ENCODE data around the gene INTS1. TPM values are rescaled to one million over a fixed set of nuclear protein-coding genes. Genes with fewer than 3 reads are reported as not detected.
A peak's percentile ranks its signal among the peaks of the same experiment; 100 is the strongest.

Gene INTS1
- total RNA-seq, 1 experiment from 2014 or later: 161 TPM

DNA sequence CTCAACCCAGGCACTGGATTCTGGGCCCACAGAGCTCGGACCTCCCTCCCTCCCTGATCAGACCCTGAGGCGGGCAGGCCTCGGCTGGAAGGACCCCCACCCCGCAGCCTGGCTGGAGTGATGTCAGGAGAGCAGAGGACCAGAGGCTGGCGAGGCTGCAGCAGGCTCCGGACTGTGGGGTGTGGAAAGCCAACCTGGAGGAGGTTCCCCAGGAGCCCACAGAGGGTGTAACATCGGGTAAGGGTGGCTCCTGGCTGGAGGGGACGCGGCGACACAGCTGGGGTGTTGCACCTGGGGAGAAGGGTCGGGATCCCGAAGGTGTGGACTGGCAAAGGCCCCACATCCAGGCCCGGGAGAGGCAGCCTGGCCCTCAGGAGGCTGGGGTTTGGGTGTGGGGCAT is 36.0 kb downstream of the INTS1 start (continued):
- TF ChIP-seq, protein P1, sequence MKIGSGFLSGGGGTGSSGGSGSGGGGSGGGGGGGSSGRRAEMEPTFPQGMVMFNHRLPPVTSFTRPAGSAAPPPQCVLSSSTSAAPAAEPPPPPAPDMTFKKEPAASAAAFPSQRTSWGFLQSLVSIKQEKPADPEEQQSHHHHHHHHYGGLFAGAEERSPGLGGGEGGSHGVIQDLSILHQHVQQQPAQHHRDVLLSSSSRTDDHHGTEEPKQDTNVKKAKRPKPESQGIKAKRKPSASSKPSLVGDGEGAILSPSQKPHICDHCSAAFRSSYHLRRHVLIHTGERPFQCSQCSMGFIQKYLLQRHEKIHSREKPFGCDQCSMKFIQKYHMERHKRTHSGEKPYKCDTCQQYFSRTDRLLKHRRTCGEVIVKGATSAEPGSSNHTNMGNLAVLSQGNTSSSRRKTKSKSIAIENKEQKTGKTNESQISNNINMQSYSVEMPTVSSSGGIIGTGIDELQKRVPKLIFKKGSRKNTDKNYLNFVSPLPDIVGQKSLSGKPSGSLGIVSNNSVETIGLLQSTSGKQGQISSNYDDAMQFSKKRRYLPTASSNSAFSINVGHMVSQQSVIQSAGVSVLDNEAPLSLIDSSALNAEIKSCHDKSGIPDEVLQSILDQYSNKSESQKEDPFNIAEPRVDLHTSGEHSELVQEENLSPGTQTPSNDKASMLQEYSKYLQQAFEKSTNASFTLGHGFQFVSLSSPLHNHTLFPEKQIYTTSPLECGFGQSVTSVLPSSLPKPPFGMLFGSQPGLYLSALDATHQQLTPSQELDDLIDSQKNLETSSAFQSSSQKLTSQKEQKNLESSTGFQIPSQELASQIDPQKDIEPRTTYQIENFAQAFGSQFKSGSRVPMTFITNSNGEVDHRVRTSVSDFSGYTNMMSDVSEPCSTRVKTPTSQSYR (CRISPR knock-in tag; IDR thresholded peaks at IDR 0.05): no peak
- no peak for TF ChIP-seq NFATC4 (CRISPR knock-in tag; IDR thresholded peaks at IDR 0.05)

DNA sequence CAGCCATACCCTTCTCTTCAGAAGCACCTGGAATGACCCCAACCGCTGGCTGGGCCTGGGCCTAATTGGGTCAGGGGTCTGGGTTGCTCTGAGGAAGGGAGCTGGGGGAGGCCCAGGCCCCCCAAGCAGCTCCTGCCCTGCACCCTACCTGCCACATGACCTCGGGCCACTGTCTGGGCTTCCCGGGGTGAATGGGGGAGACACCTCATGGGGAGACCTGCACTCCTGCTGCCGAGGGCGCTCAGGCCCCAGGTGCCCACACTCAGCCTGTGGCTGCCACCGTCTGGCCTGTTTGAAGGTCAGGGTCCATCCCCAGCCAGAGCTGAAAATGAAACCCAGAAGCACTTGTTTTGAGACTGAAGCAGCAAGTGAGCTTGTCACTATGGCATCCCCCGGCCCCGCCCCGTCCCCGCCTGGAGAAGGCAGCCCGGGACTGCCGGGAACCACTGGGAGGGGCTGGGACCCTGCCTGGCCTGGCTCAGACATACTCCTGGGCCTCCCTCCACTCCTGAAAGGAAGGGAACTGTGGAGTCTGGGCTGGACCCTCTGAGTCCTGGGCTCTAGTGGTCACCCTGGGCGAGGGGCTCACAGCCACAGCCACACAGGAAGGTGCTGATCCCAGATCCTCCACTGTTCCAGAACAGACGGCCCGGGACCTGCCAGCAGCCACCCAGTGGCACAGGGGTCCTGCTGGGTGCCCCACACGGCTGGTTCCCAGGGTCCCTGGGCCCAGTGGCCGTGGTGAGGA is 37.5 kb downstream of the INTS1 start:
- POLR2A ChIA-PET: no interaction called here
- 0 out of 2 replicates have a peak overlapping the region, but pooled peaks have one; percentile 19 for H3K27ac Mint-ChIP-seq
- H3K9me3 Mint-ChIP-seq: no peaks in the 10 kb centered on the region
- H3K4me3 Mint-ChIP-seq: no peak overlapping the region
- peak; percentile 58 for DNase-seq (ENCODE audit: low spot score)
- CTCF ChIA-PET: interaction anchor here (1.4 kb wide), 1 partner anchor 34 kb away, joined by 7 read pairs; no protein-coding TSS in a partner anchor
- 0 out of 2 replicates have a peak, but pooled peaks cover 4% of the 10 kb centered on the region for H3K4me1 Mint-ChIP-seq
- TF ChIP-seq, protein P2, sequence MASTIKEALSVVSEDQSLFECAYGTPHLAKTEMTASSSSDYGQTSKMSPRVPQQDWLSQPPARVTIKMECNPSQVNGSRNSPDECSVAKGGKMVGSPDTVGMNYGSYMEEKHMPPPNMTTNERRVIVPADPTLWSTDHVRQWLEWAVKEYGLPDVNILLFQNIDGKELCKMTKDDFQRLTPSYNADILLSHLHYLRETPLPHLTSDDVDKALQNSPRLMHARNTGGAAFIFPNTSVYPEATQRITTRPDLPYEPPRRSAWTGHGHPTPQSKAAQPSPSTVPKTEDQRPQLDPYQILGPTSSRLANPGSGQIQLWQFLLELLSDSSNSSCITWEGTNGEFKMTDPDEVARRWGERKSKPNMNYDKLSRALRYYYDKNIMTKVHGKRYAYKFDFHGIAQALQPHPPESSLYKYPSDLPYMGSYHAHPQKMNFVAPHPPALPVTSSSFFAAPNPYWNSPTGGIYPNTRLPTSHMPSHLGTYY (CRISPR knock-in tag; IDR thresholded peaks at IDR 0.05): no peak
- TF ChIP-seq, protein P3, sequence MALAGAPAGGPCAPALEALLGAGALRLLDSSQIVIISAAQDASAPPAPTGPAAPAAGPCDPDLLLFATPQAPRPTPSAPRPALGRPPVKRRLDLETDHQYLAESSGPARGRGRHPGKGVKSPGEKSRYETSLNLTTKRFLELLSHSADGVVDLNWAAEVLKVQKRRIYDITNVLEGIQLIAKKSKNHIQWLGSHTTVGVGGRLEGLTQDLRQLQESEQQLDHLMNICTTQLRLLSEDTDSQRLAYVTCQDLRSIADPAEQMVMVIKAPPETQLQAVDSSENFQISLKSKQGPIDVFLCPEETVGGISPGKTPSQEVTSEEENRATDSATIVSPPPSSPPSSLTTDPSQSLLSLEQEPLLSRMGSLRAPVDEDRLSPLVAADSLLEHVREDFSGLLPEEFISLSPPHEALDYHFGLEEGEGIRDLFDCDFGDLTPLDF (CRISPR knock-in tag; IDR thresholded peaks at IDR 0.05): no peak
- TF ChIP-seq GABPB1 (CRISPR knock-in tag; IDR thresholded peaks at IDR 0.05) (no peak), CREB1 (CRISPR knock-in tag; IDR thresholded peaks at IDR 0.05) (no peak), NR2C2 (CRISPR knock-in tag; IDR thresholded peaks at IDR 0.05) (no peak), ATF1 (CRISPR knock-in tag; IDR thresholded peaks at IDR 0.05) (no peak), SP1 (CRISPR knock-in tag; conservative IDR thresholded peaks at IDR 0.05) (no peak), SMAD4 (CRISPR knock-in tag; IDR thresholded peaks at IDR 0.05) (no peak), ZNF219 (CRISPR knock-in tag; IDR thresholded peaks at IDR 0.05; ENCODE audit: borderline replicate concordance) (no peak)
- TF ChIP-seq, protein P4, sequence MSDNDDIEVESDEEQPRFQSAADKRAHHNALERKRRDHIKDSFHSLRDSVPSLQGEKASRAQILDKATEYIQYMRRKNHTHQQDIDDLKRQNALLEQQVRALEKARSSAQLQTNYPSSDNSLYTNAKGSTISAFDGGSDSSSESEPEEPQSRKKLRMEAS (CRISPR knock-in tag; IDR thresholded peaks at IDR 0.05): no peak
- TF ChIP-seq, protein P5, sequence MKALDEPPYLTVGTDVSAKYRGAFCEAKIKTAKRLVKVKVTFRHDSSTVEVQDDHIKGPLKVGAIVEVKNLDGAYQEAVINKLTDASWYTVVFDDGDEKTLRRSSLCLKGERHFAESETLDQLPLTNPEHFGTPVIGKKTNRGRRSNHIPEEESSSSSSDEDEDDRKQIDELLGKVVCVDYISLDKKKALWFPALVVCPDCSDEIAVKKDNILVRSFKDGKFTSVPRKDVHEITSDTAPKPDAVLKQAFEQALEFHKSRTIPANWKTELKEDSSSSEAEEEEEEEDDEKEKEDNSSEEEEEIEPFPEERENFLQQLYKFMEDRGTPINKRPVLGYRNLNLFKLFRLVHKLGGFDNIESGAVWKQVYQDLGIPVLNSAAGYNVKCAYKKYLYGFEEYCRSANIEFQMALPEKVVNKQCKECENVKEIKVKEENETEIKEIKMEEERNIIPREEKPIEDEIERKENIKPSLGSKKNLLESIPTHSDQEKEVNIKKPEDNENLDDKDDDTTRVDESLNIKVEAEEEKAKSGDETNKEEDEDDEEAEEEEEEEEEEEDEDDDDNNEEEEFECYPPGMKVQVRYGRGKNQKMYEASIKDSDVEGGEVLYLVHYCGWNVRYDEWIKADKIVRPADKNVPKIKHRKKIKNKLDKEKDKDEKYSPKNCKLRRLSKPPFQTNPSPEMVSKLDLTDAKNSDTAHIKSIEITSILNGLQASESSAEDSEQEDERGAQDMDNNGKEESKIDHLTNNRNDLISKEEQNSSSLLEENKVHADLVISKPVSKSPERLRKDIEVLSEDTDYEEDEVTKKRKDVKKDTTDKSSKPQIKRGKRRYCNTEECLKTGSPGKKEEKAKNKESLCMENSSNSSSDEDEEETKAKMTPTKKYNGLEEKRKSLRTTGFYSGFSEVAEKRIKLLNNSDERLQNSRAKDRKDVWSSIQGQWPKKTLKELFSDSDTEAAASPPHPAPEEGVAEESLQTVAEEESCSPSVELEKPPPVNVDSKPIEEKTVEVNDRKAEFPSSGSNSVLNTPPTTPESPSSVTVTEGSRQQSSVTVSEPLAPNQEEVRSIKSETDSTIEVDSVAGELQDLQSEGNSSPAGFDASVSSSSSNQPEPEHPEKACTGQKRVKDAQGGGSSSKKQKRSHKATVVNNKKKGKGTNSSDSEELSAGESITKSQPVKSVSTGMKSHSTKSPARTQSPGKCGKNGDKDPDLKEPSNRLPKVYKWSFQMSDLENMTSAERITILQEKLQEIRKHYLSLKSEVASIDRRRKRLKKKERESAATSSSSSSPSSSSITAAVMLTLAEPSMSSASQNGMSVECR (CRISPR knock-in tag; IDR thresholded peaks at IDR 0.05; ENCODE audit: borderline replicate concordance): no peak
- TF ChIP-seq, protein P6, sequence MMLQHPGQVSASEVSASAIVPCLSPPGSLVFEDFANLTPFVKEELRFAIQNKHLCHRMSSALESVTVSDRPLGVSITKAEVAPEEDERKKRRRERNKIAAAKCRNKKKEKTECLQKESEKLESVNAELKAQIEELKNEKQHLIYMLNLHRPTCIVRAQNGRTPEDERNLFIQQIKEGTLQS (CRISPR knock-in tag; conservative IDR thresholded peaks at IDR 0.05): no peak
- TF ChIP-seq, protein P1 (CRISPR knock-in tag; IDR thresholded peaks at IDR 0.05): no peak
- TF ChIP-seq, protein P7, sequence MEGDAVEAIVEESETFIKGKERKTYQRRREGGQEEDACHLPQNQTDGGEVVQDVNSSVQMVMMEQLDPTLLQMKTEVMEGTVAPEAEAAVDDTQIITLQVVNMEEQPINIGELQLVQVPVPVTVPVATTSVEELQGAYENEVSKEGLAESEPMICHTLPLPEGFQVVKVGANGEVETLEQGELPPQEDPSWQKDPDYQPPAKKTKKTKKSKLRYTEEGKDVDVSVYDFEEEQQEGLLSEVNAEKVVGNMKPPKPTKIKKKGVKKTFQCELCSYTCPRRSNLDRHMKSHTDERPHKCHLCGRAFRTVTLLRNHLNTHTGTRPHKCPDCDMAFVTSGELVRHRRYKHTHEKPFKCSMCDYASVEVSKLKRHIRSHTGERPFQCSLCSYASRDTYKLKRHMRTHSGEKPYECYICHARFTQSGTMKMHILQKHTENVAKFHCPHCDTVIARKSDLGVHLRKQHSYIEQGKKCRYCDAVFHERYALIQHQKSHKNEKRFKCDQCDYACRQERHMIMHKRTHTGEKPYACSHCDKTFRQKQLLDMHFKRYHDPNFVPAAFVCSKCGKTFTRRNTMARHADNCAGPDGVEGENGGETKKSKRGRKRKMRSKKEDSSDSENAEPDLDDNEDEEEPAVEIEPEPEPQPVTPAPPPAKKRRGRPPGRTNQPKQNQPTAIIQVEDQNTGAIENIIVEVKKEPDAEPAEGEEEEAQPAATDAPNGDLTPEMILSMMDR (IDR thresholded peaks at IDR 0.05): no peak
- TF ChIP-seq, protein P8, sequence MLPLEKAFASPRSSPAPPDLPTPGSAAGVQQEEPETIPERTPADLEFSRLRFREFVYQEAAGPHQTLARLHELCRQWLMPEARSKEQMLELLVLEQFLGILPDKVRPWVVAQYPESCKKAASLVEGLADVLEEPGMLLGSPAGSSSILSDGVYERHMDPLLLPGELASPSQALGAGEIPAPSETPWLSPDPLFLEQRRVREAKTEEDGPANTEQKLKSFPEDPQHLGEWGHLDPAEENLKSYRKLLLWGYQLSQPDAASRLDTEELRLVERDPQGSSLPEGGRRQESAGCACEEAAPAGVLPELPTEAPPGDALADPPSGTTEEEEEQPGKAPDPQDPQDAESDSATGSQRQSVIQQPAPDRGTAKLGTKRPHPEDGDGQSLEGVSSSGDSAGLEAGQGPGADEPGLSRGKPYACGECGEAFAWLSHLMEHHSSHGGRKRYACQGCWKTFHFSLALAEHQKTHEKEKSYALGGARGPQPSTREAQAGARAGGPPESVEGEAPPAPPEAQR (CRISPR knock-in tag; IDR thresholded peaks at IDR 0.05): no peak
- TF ChIP-seq, protein P9, sequence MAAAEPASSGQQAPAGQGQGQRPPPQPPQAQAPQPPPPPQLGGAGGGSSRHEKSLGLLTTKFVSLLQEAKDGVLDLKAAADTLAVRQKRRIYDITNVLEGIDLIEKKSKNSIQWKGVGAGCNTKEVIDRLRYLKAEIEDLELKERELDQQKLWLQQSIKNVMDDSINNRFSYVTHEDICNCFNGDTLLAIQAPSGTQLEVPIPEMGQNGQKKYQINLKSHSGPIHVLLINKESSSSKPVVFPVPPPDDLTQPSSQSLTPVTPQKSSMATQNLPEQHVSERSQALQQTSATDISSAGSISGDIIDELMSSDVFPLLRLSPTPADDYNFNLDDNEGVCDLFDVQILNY (CRISPR knock-in tag; IDR thresholded peaks at IDR 0.05): no peak
- H3K27me3 Mint-ChIP-seq (ENCODE audit: low read depth): no peaks in the 10 kb centered on the region
- ATAC-seq: peak; percentile 64
- H3K36me3 Mint-ChIP-seq: no peaks in the 10 kb centered on the region
